Fibroblast of pulmonary artery (primary cell): ENCODE measurements around the gene FAM184B.

ENCODE experiments used
- DNase-seq: peaks from one replicate; pipeline ENCODE4 v3.0.0-alpha.2; 2010; ENCODE audit warnings: low read depth
- H3K4me3 ChIP-seq: replicated peaks from 2 replicates; pipeline ENCODE4 v1.5.1; 2011; ENCODE audit warnings: low read depth, mild to moderate bottlenecking, control low read depth, low read length, moderate library complexity
- TF ChIP-seq, protein P1 (sequence below): IDR thresholded peaks from 2 replicates; pipeline ENCODE4 v1.5.1; 2011; ENCODE audit warnings: mild to moderate bottlenecking, control low read depth, low read length, inconsistent platforms; ENCODE audit errors: missing control alignments

The FAM184B gene

DNA sequence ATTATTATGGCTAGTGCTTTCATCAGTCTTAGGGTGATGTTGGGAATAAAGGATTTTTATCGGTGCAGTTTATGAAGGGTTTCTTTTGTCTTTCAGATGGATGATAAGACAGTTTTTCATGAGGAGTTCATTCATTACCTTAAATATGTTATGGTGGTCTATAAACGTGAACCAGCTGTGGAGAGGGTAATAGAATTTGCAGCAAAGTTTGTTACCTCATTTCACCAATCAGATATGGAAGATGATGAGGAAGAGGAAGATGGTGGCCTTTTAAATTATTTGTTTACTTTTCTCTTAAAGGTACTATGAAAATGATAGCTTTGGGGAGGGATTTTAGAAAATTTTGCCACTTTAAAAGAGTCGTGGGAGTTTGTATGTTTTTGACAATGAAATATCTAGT, 30.7 kb upstream of the FAM184B start:
- peak overlapping the region; percentile 88 for H3K4me3 ChIP-seq
- TF ChIP-seq, protein P1, sequence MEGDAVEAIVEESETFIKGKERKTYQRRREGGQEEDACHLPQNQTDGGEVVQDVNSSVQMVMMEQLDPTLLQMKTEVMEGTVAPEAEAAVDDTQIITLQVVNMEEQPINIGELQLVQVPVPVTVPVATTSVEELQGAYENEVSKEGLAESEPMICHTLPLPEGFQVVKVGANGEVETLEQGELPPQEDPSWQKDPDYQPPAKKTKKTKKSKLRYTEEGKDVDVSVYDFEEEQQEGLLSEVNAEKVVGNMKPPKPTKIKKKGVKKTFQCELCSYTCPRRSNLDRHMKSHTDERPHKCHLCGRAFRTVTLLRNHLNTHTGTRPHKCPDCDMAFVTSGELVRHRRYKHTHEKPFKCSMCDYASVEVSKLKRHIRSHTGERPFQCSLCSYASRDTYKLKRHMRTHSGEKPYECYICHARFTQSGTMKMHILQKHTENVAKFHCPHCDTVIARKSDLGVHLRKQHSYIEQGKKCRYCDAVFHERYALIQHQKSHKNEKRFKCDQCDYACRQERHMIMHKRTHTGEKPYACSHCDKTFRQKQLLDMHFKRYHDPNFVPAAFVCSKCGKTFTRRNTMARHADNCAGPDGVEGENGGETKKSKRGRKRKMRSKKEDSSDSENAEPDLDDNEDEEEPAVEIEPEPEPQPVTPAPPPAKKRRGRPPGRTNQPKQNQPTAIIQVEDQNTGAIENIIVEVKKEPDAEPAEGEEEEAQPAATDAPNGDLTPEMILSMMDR: no peak
- no peak for DNase-seq

DNA sequence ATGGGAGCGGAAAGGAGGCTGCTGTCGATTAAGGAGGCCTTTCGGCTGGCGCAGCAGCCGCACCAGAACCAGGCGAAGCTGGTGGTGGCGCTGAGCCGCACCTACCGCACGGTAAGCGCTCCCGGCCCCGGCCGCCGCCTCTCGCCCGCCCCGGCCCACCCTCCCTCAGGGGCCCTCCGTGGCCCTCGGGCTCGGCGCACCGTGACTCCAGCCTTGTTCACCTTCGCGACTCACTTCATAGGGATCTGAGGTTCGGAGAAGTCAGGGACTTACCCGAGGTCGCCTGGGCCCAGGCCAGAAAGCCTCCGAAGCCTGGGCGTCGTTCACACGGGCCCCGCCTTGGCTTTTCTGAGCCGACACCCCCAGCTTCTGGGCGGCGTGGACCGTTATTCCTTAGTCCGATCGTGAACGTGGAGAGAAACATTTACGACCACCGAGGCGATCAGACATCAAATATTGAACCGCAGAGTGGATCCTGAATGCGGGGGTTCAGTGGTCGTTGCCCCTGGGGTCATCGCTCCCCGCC, 29.7 kb upstream of the FAM184B start:
- no peak for DNase-seq
- TF ChIP-seq, protein P1: no peak
- H3K4me3 ChIP-seq: peak overlapping the region; percentile 88

DNA sequence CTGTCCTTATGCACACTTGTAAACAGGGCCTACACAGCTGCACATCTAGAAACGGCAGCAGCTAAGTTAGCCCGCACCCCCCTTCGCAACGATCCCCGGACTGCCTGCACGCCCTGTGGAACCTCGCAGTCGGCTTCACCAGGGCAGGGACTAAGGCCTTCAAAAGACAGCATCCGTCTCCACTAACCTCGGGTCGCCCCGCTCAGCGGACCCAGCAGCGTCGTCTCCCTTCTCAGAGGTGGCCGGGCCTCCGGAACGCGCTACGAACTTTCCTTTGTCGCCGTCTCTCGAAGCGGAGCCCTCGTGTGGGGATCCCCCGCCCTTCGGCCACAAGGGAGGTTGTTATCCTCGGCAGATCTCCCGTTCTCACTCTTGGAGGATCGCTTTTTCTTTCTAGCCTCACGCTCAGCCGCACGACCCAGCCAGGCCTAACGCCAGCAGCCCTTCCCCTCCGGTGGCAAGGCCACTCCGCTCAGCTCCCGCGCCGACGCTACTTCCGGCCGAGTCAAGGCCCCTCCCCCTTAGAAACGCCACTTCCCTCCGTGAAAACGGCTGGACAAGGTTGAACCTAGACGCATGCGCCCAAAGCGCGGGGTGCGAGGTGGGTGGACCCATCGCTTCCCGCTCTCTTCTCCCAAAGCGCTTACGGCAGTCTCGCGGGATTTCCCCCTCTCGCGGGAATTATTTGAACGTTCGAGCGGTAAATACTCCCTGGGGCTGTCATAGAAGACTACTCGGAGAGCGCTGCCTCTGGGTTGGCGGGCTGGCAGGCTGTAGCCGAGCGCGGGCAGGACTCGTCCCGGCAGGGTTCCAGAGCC, 29.0 kb upstream of the FAM184B start, which contains the start of the genes DCAF16 and NCAPG:
DCAF16 (minus strand) TSS at position 498 of the 818 bp plus-strand sequence. CDS start 6,616 bp downstream, outside the sequence.
NCAPG (plus strand) TSS at position 720 of the 818 bp plus-strand sequence. CDS start 99 bp downstream, outside the sequence.
- DNase-seq: peak; percentile 100
- H3K4me3 ChIP-seq: peak within 1 kb of the TSS; percentile 88
- TF ChIP-seq, protein P1: no peak

- TF ChIP-seq, protein P1: no peak
- DNase-seq: no peak
- H3K4me3 ChIP-seq: peak overlapping the region; percentile 88
Observed at GRCh38 chr4:17809667-17810066, 28.2 kb upstream of the FAM184B start.

DNA sequence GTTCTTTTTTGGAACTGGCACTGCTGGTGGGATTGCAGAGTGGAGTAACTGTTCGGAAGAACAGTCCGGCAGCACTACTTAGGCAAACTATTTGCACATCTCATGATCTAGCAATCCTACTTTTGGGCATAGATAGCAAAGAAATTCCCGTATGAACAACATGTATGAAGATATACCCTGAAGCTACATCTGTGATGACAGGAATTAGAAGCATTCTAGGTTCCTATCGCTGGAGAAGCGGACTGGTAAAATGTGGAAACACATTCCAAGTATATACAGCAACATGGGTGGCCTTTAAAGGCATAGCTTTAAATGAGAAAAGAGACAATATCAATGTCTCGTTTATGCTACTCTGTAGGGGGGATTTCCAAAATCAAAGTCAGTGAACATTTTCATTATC, 26.0 kb upstream of the FAM184B start:
- no peak for DNase-seq
- TF ChIP-seq, protein P1: no peak
- peak overlapping the region; percentile 88 for H3K4me3 ChIP-seq

DNA sequence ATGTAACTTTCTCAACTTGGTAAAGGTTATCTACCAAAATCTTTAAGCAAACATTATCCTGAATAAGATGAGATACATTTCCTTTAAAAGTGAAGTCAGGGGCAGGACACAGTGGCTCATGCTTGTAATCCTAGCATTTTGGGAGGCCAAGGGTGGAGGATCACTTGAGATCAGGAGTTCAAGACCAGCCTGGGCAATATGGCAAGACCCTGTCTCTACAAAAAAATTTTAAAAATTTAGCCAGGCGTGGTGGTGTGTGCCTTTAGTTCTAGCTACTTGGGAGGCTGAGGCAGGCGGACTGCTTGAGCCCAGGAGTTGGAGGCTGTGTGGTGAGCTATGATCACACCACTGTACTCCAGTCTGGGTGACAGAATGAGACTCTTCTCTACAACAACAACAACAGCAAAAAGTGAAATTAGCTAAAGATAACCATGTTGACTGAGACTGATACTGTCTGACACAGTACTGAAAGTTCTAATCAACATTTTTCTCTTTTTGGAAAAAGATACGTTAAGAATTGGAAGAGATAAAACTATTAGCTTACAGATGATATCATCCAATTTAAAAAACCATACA, 24.2 kb upstream of the FAM184B start:
- H3K4me3 ChIP-seq: no peak overlapping the region
- DNase-seq: no peak
- TF ChIP-seq, protein P1: no peak
